ENCODE data around the gene PCSK9. TPM values are rescaled to one million over a fixed set of nuclear protein-coding genes. Genes with fewer than 3 reads are reported as not detected.
A peak's percentile ranks its signal among the peaks of the same experiment; 100 is the strongest.

Gene PCSK9
- total and polyA plus RNA-seq, 4 donors: 10.8 to 112 (median 58.5) TPM

- TF ChIP-seq, protein P1, sequence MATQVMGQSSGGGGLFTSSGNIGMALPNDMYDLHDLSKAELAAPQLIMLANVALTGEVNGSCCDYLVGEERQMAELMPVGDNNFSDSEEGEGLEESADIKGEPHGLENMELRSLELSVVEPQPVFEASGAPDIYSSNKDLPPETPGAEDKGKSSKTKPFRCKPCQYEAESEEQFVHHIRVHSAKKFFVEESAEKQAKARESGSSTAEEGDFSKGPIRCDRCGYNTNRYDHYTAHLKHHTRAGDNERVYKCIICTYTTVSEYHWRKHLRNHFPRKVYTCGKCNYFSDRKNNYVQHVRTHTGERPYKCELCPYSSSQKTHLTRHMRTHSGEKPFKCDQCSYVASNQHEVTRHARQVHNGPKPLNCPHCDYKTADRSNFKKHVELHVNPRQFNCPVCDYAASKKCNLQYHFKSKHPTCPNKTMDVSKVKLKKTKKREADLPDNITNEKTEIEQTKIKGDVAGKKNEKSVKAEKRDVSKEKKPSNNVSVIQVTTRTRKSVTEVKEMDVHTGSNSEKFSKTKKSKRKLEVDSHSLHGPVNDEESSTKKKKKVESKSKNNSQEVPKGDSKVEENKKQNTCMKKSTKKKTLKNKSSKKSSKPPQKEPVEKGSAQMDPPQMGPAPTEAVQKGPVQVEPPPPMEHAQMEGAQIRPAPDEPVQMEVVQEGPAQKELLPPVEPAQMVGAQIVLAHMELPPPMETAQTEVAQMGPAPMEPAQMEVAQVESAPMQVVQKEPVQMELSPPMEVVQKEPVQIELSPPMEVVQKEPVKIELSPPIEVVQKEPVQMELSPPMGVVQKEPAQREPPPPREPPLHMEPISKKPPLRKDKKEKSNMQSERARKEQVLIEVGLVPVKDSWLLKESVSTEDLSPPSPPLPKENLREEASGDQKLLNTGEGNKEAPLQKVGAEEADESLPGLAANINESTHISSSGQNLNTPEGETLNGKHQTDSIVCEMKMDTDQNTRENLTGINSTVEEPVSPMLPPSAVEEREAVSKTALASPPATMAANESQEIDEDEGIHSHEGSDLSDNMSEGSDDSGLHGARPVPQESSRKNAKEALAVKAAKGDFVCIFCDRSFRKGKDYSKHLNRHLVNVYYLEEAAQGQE (IDR thresholded peaks at IDR 0.05): no peak
These were observed 14.1 kb downstream of the PCSK9 start (continued) for GRCh38 chr1:55053265-55053954.

DNA sequence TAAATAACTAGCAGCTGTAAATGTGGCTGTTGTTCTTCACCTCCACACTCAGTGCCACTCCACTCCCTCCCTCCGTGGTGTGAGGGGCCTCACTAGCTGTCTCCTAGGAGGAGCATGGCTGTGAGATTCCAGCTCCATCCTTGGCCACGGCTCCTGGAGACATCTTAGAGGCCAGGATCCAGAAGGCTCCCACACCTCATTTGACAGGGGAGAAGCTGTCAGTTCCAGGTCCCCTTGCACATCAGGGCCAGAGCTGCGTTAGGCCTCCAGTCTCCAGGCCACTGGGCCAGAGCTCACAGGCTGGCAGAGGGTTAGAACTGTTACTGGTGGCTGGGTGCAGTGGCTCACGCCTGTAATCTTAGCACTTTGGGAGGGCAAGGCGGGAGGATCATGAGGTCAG is 15.0 kb downstream of the PCSK9 start:
- WGBS: 92% methylated on average over 5 of the region's 5 CpGs
- Histone ChIP-seq H3K4me1 (ENCODE audit: control insufficient read depth in 4 of 4, insufficient read depth in 4 of 4, low read length in 3 of 4) (peaks cover 21 to 71% (median 55%) of the 10 kb centered on the region in 4 donors), H3K36me3 (ENCODE audit: control insufficient read depth in 4 of 4, insufficient read depth in 3 of 4, low read depth in 1 of 4, low read length in 3 of 4) (peaks cover 7 to 17% (median 11%) of the 10 kb centered on the region in 4 donors), H3K4me3 (ENCODE audit: low read depth in 1 of 3, low read length in 3 of 3) (no peak overlapping the region), H3K27me3 (ENCODE audit: control insufficient read depth in 4 of 4, insufficient read depth in 4 of 4, low read length in 3 of 4) (no peaks in the 10 kb centered on the region), H3K9me3 (ENCODE audit: control insufficient read depth in 4 of 4, low read length in 3 of 4) (no peaks in the 10 kb centered on the region), H3K9ac (ENCODE audit: low read depth in 1 of 2, low read length in 2 of 2) (no peak overlapping the region), H3K27ac (ENCODE audit: low read depth in 1 of 2, low read length in 2 of 2) (peak overlapping the region in 1 of 2 donors; percentile 35)
- no peak for DNase-seq (ENCODE audit: low spot score)
- no peak for TF ChIP-seq FOXA1 (IDR thresholded peaks at IDR 0.05)
- TF ChIP-seq CTCF (IDR thresholded peaks at IDR 0.05; ENCODE audit: low read depth, low read length, missing input control): no peak
- TF ChIP-seq TAF1 (conservative IDR thresholded peaks at IDR 0.05): no peak
- TF ChIP-seq ATF3 (IDR thresholded peaks at IDR 0.05): no peak

DNA sequence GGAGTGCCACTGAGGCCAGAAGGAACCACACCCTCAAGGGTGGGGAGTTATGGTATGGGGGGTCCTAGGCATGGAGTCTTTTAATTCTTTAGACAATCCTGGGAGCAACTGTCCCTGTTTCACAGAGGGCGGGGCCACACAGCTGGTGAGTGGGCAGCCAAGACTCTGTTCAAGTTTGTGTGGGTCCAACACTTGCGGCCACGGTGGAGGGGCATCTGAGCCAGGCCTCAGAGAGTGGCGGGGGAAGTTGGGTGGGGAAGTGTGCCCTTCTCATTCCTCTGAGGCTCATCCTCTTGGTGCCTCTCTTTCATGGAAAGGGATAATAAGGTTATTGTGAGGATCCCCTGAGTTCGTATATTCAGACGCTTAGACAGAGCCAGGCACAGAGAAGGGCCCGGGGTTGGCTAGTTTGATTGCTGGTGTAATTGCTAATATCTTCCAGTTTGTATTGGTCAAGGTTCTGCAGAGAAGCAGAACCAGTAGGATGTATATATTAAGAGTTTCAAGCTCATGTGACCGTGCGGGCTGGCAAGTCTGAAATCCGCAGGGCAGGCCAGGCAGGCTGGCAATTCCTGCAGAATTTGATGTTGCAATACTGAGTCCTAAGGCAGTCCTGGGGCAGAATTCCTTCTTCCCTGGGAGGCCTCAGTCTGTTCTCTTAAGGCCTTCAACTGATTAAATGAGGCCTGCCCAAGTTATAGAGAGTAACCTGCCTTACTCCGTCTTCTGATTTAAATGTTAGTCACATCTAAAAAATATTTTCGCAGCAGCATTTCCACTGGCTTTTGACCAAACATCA is 15.9 kb downstream of the PCSK9 start:
- Histone ChIP-seq H3K9ac (ENCODE audit: low read depth in 1 of 2, low read length in 2 of 2) (no peak overlapping the region), H3K27ac (ENCODE audit: low read depth in 1 of 2, low read length in 2 of 2) (peak overlapping the region in 1 of 2 donors; percentile 7), H3K4me3 (ENCODE audit: low read depth in 1 of 3, low read length in 3 of 3) (no peak overlapping the region), H3K36me3 (ENCODE audit: control insufficient read depth in 4 of 4, insufficient read depth in 3 of 4, low read depth in 1 of 4, low read length in 3 of 4) (peaks cover 8 to 23% (median 17%) of the 10 kb centered on the region in 4 donors), H3K9me3 (ENCODE audit: control insufficient read depth in 4 of 4, low read length in 3 of 4) (no peaks in the 10 kb centered on the region), H3K4me1 (ENCODE audit: control insufficient read depth in 4 of 4, insufficient read depth in 4 of 4, low read length in 3 of 4) (peaks cover 17 to 65% (median 51%) of the 10 kb centered on the region in 4 donors), H3K27me3 (ENCODE audit: control insufficient read depth in 4 of 4, insufficient read depth in 4 of 4, low read length in 3 of 4) (no peaks in the 10 kb centered on the region)
- 72% methylated on average over 12 of the region's 12 CpGs for WGBS
- TF ChIP-seq RAD21 (IDR thresholded peaks at IDR 0.05) (no peak), ATF3 (IDR thresholded peaks at IDR 0.05) (no peak), ZBTB33 (IDR thresholded peaks at IDR 0.05) (no peak), HNF4A (conservative IDR thresholded peaks at IDR 0.05) (peak; percentile 16 to 61), RXRA (IDR thresholded peaks at IDR 0.05) (peak in 1 of 2 donors; percentile 47), GABPA (IDR thresholded peaks at IDR 0.05 in 1 of 2, conservative IDR thresholded peaks at IDR 0.05 in 1 of 2) (no peak), HNF4G (IDR thresholded peaks at IDR 0.05) (no peak)
- DNase-seq (ENCODE audit: low spot score): no peak

Data from liver (tissue), 9 donors.